T-helper 1 cell treated with Interleukin-12 subunit alpha and Interleukin-12 subunit beta and Interleukin-4 antibody, amounts not matched to agents 30 μg/mL and 1 μg/mL, for 36 hours (primary cell): ENCODE data around the gene RAD51AP2.
"Not testable (repeated sequence)": the region's sequence is repeated elsewhere in the genome, so short reads cannot be mapped to it uniquely, and the experiment has no call there.

Source experiments
- H3K27ac Mint-ChIP-seq: one replicate; pipeline ENCODE4 v1.8.0; 2021; ENCODE audit warnings: mild to moderate bottlenecking, mixed read lengths
- H3K27me3 Mint-ChIP-seq: one replicate; pipeline ENCODE4 v1.8.0; 2021; ENCODE audit warnings: low read depth, mixed read lengths
- H3K36me3 Mint-ChIP-seq: one replicate; pipeline ENCODE4 v1.8.0; 2021; ENCODE audit warnings: low read depth, mixed read lengths
- H3K4me1 Mint-ChIP-seq: one replicate; pipeline ENCODE4 v1.8.0; 2021; ENCODE audit warnings: low read depth, mixed read lengths
- H3K4me3 Mint-ChIP-seq: one replicate; pipeline ENCODE4 v1.8.0; 2021; ENCODE audit warnings: mild to moderate bottlenecking, moderate library complexity, mixed read lengths
- H3K9me3 Mint-ChIP-seq: one replicate; pipeline ENCODE4 v1.8.0; 2021; ENCODE audit warnings: mixed read lengths

RAD51AP2 gene

GRCh38 chr2:17517481-17518211 is 594 bp downstream of the RAD51AP2 start:
- no peak overlapping the region for H3K4me3 Mint-ChIP-seq
- H3K4me1 Mint-ChIP-seq = peaks cover 2% of the 10 kb centered on the region
- no peaks in the 10 kb centered on the region for H3K9me3 Mint-ChIP-seq
- H3K27ac Mint-ChIP-seq = no peak overlapping the region
- no peaks in the 10 kb centered on the region for H3K36me3 Mint-ChIP-seq
- peaks cover 49% of the 10 kb centered on the region for H3K27me3 Mint-ChIP-seq

GRCh38 chr2:17515652-17516051 is 2.6 kb downstream of the RAD51AP2 start:
- Mint-ChIP-seq H3K27me3 (peaks cover 37% of the 10 kb centered on the region), H3K4me3 (no peak overlapping the region), H3K27ac (no peak overlapping the region), H3K36me3 (no peaks in the 10 kb centered on the region), H3K4me1 (peaks cover 2% of the 10 kb centered on the region), H3K9me3 (no peaks in the 10 kb centered on the region)

GRCh38 chr2:17506736-17507616 is 11.3 kb downstream of the RAD51AP2 start:
- peaks cover 3% of the 10 kb centered on the region for H3K27me3 Mint-ChIP-seq
- H3K27ac Mint-ChIP-seq = no peak overlapping the region
- H3K36me3 Mint-ChIP-seq = no peaks in the 10 kb centered on the region
- no peaks in the 10 kb centered on the region for H3K4me1 Mint-ChIP-seq
- no peak overlapping the region for H3K4me3 Mint-ChIP-seq
- H3K9me3 Mint-ChIP-seq = no peaks in the 10 kb centered on the region

- Mint-ChIP-seq H3K4me1 (no peaks in the 10 kb centered on the region), H3K27ac (no peak overlapping the region), H3K27me3 (no peaks in the 10 kb centered on the region), H3K9me3 (no peaks in the 10 kb centered on the region), H3K4me3 (no peak overlapping the region), H3K36me3 (no peaks in the 10 kb centered on the region)
Observed at GRCh38 chr2:17497718-17498117, 20.5 kb downstream of the RAD51AP2 start.

- H3K27me3 Mint-ChIP-seq = no peaks in the 10 kb centered on the region
- H3K9me3 Mint-ChIP-seq = no peaks in the 10 kb centered on the region
- H3K4me3 Mint-ChIP-seq = no peak overlapping the region
- no peak overlapping the region for H3K27ac Mint-ChIP-seq
- no peaks in the 10 kb centered on the region for H3K4me1 Mint-ChIP-seq
- no peaks in the 10 kb centered on the region for H3K36me3 Mint-ChIP-seq
Observed at GRCh38 chr2:17495590-17495989, 22.6 kb downstream of the RAD51AP2 start.

- H3K27ac Mint-ChIP-seq, H3K4me1 Mint-ChIP-seq, H3K36me3 Mint-ChIP-seq: not testable (repeated sequence)
Observed at GRCh38 chr2:17490165-17490564, 28.1 kb downstream of the RAD51AP2 start.

GRCh38 chr2:17488610-17489009 is 29.6 kb downstream of the RAD51AP2 start:
- not testable (repeated sequence) for H3K4me3 Mint-ChIP-seq, H3K4me1 Mint-ChIP-seq, H3K27me3 Mint-ChIP-seq, H3K27ac Mint-ChIP-seq, H3K36me3 Mint-ChIP-seq, H3K9me3 Mint-ChIP-seq

More at GRCh38 chr2:17490165-17490564, 28.1 kb downstream of the RAD51AP2 start:
- H3K27me3 Mint-ChIP-seq, H3K9me3 Mint-ChIP-seq, H3K4me3 Mint-ChIP-seq: not testable (repeated sequence)

- Mint-ChIP-seq H3K4me3 (no peak overlapping the region), H3K27me3 (no peaks in the 10 kb centered on the region), H3K4me1 (no peaks in the 10 kb centered on the region), H3K36me3 (no peaks in the 10 kb centered on the region), H3K9me3 (no peaks in the 10 kb centered on the region), H3K27ac (no peak overlapping the region)
Observed at GRCh38 chr2:17483496-17483895, 34.7 kb downstream of the RAD51AP2 start.

GRCh38 chr2:17482651-17483050 is 35.6 kb downstream of the RAD51AP2 start:
- no peaks in the 10 kb centered on the region for H3K9me3 Mint-ChIP-seq
- H3K27me3 Mint-ChIP-seq = no peaks in the 10 kb centered on the region
- no peak overlapping the region for H3K4me3 Mint-ChIP-seq
- H3K4me1 Mint-ChIP-seq = no peaks in the 10 kb centered on the region
- no peak overlapping the region for H3K27ac Mint-ChIP-seq
- no peaks in the 10 kb centered on the region for H3K36me3 Mint-ChIP-seq

GRCh38 chr2:17479875-17480274 is 38.4 kb downstream of the RAD51AP2 start:
- H3K36me3 Mint-ChIP-seq = no peaks in the 10 kb centered on the region
- H3K27ac Mint-ChIP-seq = no peak overlapping the region
- no peak overlapping the region for H3K4me3 Mint-ChIP-seq
- H3K4me1 Mint-ChIP-seq = no peaks in the 10 kb centered on the region
- no peaks in the 10 kb centered on the region for H3K9me3 Mint-ChIP-seq
- H3K27me3 Mint-ChIP-seq = no peaks in the 10 kb centered on the region

GRCh38 chr2:17476830-17477229 is 41.4 kb downstream of the RAD51AP2 start:
- Mint-ChIP-seq H3K9me3 (no peaks in the 10 kb centered on the region), H3K27me3 (no peaks in the 10 kb centered on the region), H3K4me3 (no peak overlapping the region), H3K4me1 (no peaks in the 10 kb centered on the region), H3K27ac (no peak overlapping the region), H3K36me3 (no peaks in the 10 kb centered on the region)

- H3K27ac Mint-ChIP-seq = no peak overlapping the region
- H3K4me3 Mint-ChIP-seq = no peak overlapping the region
- no peaks in the 10 kb centered on the region for H3K4me1 Mint-ChIP-seq
- no peaks in the 10 kb centered on the region for H3K36me3 Mint-ChIP-seq
- no peaks in the 10 kb centered on the region for H3K27me3 Mint-ChIP-seq
- H3K9me3 Mint-ChIP-seq = no peaks in the 10 kb centered on the region
Observed at GRCh38 chr2:17476064-17476463, 42.2 kb downstream of the RAD51AP2 start.

GRCh38 chr2:17475286-17475685 is 43.0 kb downstream of the RAD51AP2 start:
- Mint-ChIP-seq H3K4me1 (no peaks in the 10 kb centered on the region), H3K36me3 (no peaks in the 10 kb centered on the region), H3K4me3 (no peak overlapping the region), H3K9me3 (peaks cover 6% of the 10 kb centered on the region), H3K27me3 (no peaks in the 10 kb centered on the region), H3K27ac (no peak overlapping the region)

- no peaks in the 10 kb centered on the region for H3K4me1 Mint-ChIP-seq
- no peak overlapping the region for H3K27ac Mint-ChIP-seq
- peaks cover 9% of the 10 kb centered on the region for H3K9me3 Mint-ChIP-seq
- no peak overlapping the region for H3K4me3 Mint-ChIP-seq
- H3K36me3 Mint-ChIP-seq = no peaks in the 10 kb centered on the region
- H3K27me3 Mint-ChIP-seq = no peaks in the 10 kb centered on the region
Observed at GRCh38 chr2:17471979-17472378, 46.3 kb downstream of the RAD51AP2 start.
